ENCODE data around the gene LYRM1. TPM values are rescaled to one million over a fixed set of nuclear protein-coding genes. Genes with fewer than 3 reads are reported as not detected.

The LYRM1 gene
- total RNA-seq, 4 donors from 2014 or later = 17.4 to 37.3 (median 30.0) TPM

- Histone ChIP-seq H3K4me1 (peaks cover 52% of the 10 kb centered on the region), H3K9me3 (no peaks in the 10 kb centered on the region), H3K4me3 (no peak overlapping the region), H3K36me3 (no peaks in the 10 kb centered on the region), H3K27me3 (no peaks in the 10 kb centered on the region), H3K27ac (no peak overlapping the region)
- TF ChIP-seq, protein P1, sequence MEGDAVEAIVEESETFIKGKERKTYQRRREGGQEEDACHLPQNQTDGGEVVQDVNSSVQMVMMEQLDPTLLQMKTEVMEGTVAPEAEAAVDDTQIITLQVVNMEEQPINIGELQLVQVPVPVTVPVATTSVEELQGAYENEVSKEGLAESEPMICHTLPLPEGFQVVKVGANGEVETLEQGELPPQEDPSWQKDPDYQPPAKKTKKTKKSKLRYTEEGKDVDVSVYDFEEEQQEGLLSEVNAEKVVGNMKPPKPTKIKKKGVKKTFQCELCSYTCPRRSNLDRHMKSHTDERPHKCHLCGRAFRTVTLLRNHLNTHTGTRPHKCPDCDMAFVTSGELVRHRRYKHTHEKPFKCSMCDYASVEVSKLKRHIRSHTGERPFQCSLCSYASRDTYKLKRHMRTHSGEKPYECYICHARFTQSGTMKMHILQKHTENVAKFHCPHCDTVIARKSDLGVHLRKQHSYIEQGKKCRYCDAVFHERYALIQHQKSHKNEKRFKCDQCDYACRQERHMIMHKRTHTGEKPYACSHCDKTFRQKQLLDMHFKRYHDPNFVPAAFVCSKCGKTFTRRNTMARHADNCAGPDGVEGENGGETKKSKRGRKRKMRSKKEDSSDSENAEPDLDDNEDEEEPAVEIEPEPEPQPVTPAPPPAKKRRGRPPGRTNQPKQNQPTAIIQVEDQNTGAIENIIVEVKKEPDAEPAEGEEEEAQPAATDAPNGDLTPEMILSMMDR (IDR thresholded peaks at IDR 0.05) = no peak
- no peak for TF ChIP-seq EP300 (IDR thresholded peaks at IDR 0.05)
- TF ChIP-seq POLR2AphosphoS5 (IDR thresholded peaks at IDR 0.05) = no peak
- TF ChIP-seq POLR2A (IDR thresholded peaks at IDR 0.05) = no peak
- 76% methylated on average over 3 of the region's 3 CpGs for WGBS
- DNase-seq (ENCODE audit: low spot score in 2 of 2) = no peak
Observed at GRCh38 chr16:20880867-20881502, 19.6 kb upstream of the LYRM1 start.

DNA sequence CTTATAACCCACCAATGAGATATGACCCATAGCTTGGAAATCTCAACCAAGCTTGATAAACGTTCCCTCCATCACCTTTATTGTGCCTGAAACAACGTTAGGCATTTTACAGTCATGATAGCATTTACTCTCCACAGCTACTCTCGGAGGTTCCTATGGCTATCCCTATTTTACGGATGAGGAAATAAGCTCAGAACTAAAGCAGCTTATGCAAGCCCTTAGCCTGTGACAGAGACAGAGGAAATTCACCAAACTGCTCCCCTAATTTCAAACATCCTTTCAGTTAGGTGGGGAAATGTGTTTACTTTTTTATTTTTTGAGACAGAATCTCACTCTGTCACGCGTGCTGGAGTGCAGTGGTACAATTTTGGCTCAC is 19.1 kb upstream of the LYRM1 start:
- Histone ChIP-seq H3K9me3 (no peaks in the 10 kb centered on the region), H3K27ac (no peak overlapping the region), H3K27me3 (no peaks in the 10 kb centered on the region), H3K4me1 (peaks cover 52% of the 10 kb centered on the region), H3K36me3 (no peaks in the 10 kb centered on the region), H3K4me3 (no peak overlapping the region)
- no peak for DNase-seq (ENCODE audit: low spot score in 2 of 2)
- TF ChIP-seq, protein P1 (IDR thresholded peaks at IDR 0.05) = no peak
- TF ChIP-seq EP300 (IDR thresholded peaks at IDR 0.05) (no peak), POLR2A (IDR thresholded peaks at IDR 0.05) (no peak), POLR2AphosphoS5 (IDR thresholded peaks at IDR 0.05) (no peak)
- 85% methylated on average over 6 of the region's 6 CpGs for WGBS

- Histone ChIP-seq H3K27me3 (no peaks in the 10 kb centered on the region), H3K9me3 (no peaks in the 10 kb centered on the region), H3K4me1 (peaks cover 48% of the 10 kb centered on the region), H3K4me3 (no peak overlapping the region), H3K27ac (peak overlapping the region; percentile 29), H3K36me3 (no peaks in the 10 kb centered on the region)
- DNase-seq (ENCODE audit: low spot score in 2 of 2) = no peak
- TF ChIP-seq POLR2AphosphoS5 (IDR thresholded peaks at IDR 0.05) = no peak
- no peak for TF ChIP-seq EP300 (IDR thresholded peaks at IDR 0.05)
- no peak for TF ChIP-seq POLR2A (IDR thresholded peaks at IDR 0.05)
- TF ChIP-seq, protein P1 (IDR thresholded peaks at IDR 0.05) = no peak
- WGBS = 62% methylated on average over 5 of the region's 5 CpGs
Observed at GRCh38 chr16:20883554-20884239, 16.9 kb upstream of the LYRM1 start.

DNA sequence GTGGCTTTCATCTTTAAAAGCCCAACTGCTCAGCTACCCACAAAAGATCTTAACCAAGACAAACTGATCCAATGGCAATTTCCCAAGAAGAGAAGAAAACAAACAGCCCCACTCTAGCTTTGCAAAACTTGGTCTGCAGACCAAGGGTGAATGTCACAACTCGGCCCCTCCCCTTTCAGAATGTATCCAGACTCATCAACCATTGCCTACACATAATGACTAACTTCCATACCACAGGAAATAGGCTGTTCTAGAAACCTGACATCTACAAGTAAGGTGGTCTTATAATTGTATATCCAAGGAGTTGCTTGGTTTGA is 16.4 kb upstream of the LYRM1 start:
- Histone ChIP-seq H3K4me1 (peaks cover 43% of the 10 kb centered on the region), H3K36me3 (no peaks in the 10 kb centered on the region), H3K9me3 (no peaks in the 10 kb centered on the region), H3K27me3 (no peaks in the 10 kb centered on the region), H3K27ac (no peak overlapping the region), H3K4me3 (no peak overlapping the region)
- 68% methylated on average over 1 of the region's 1 CpG for WGBS
- no peak for DNase-seq (ENCODE audit: low spot score in 2 of 2)
- TF ChIP-seq, protein P1 (IDR thresholded peaks at IDR 0.05) = no peak
- no peak for TF ChIP-seq POLR2AphosphoS5 (IDR thresholded peaks at IDR 0.05)
- no peak for TF ChIP-seq POLR2A (IDR thresholded peaks at IDR 0.05)
- no peak for TF ChIP-seq EP300 (IDR thresholded peaks at IDR 0.05)

DNA sequence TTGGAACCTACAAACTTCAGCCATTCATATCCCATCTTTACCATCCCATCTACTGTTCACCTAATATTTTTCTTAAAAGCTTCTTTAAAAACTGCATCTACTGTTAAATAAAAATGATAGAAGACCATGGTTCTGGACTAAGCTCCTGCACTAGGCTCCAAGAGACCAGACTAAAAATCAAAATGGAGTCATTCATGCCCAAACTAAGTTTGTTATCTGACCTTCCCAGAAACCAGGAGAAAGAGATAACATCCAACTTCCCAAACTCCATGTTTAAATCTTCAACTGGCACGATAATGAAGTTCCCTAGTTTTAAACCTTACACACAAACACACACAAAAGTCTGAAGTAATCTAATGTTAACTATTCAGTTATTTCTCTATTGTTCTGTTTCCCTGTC is 14.3 kb upstream of the LYRM1 start:
- H3K9me3 ChIP-seq = no peaks in the 10 kb centered on the region
- H3K4me3 ChIP-seq = no peak overlapping the region
- peaks cover 43% of the 10 kb centered on the region for H3K4me1 ChIP-seq
- no peak for DNase-seq (ENCODE audit: low spot score in 2 of 2)
- no peak overlapping the region for H3K27ac ChIP-seq
- H3K36me3 ChIP-seq = peaks cover 1% of the 10 kb centered on the region
- TF ChIP-seq EP300 (IDR thresholded peaks at IDR 0.05) (no peak), POLR2A (IDR thresholded peaks at IDR 0.05) (no peak), POLR2AphosphoS5 (IDR thresholded peaks at IDR 0.05) (no peak)
- TF ChIP-seq, protein P1 (IDR thresholded peaks at IDR 0.05) = no peak
- H3K27me3 ChIP-seq = no peaks in the 10 kb centered on the region
- WGBS = 42% methylated on average over 1 of the region's 1 CpG

Data from suprapubic skin (tissue), 4 donors.